Measurements from ENCODE around the gene AAMP. TPM values are rescaled to one million over a fixed set of nuclear protein-coding genes. Genes with fewer than 3 reads are reported as not detected.
A peak's percentile ranks its signal among the peaks of the same experiment; 100 is the strongest.

The AAMP gene
- total RNA-seq, 1 donor from 2014 or later, result 82.2 TPM

GRCh38 chr2:218296847-218297246, 26.9 kb upstream of the AAMP start:
- H3K27ac Mint-ChIP-seq, result peak overlapping the region; percentile 48
- DNase-seq (ENCODE audit: extremely low spot score, unreplicated experiment), result no peak
- no peak overlapping the region for H3K4me3 Mint-ChIP-seq
- no peaks in the 10 kb centered on the region for H3K9me3 Mint-ChIP-seq
- no peaks in the 10 kb centered on the region for H3K36me3 Mint-ChIP-seq
- H3K4me1 Mint-ChIP-seq (ENCODE audit: unreplicated experiment), result peaks cover 33% of the 10 kb centered on the region
- peak; percentile 19 for TF ChIP-seq CTCF (conservative IDR thresholded peaks at IDR 0.05)
- no peaks in the 10 kb centered on the region for H3K27me3 Mint-ChIP-seq

- no peak for TF ChIP-seq CTCF (conservative IDR thresholded peaks at IDR 0.05)
- peaks cover 29% of the 10 kb centered on the region for H3K4me1 Mint-ChIP-seq (ENCODE audit: unreplicated experiment)
- DNase-seq (ENCODE audit: extremely low spot score, unreplicated experiment), result no peak
- H3K4me3 Mint-ChIP-seq, result no peak overlapping the region
- peak overlapping the region; percentile 48 for H3K27ac Mint-ChIP-seq
- no peaks in the 10 kb centered on the region for H3K27me3 Mint-ChIP-seq
- H3K36me3 Mint-ChIP-seq, result no peaks in the 10 kb centered on the region
- H3K9me3 Mint-ChIP-seq, result no peaks in the 10 kb centered on the region
Measured at GRCh38 chr2:218296200-218296599, 26.3 kb upstream of the AAMP start.

GRCh38 chr2:218295029-218295428, 25.1 kb upstream of the AAMP start:
- no peak for DNase-seq (ENCODE audit: extremely low spot score, unreplicated experiment)
- Mint-ChIP-seq H3K4me1 (ENCODE audit: unreplicated experiment) (peaks cover 37% of the 10 kb centered on the region), H3K9me3 (no peaks in the 10 kb centered on the region), H3K4me3 (peak overlapping the region; percentile 75), H3K27me3 (no peaks in the 10 kb centered on the region), H3K27ac (peak overlapping the region; percentile 97), H3K36me3 (no peaks in the 10 kb centered on the region)
- no peak for TF ChIP-seq CTCF (conservative IDR thresholded peaks at IDR 0.05)

GRCh38 chr2:218294430-218295022, 24.6 kb upstream of the AAMP start:
- H3K36me3 Mint-ChIP-seq, result no peaks in the 10 kb centered on the region
- H3K9me3 Mint-ChIP-seq, result no peaks in the 10 kb centered on the region
- H3K4me1 Mint-ChIP-seq (ENCODE audit: unreplicated experiment), result peaks cover 42% of the 10 kb centered on the region
- TF ChIP-seq CTCF (conservative IDR thresholded peaks at IDR 0.05), result no peak
- DNase-seq (ENCODE audit: extremely low spot score, unreplicated experiment), result no peak
- H3K4me3 Mint-ChIP-seq, result peak overlapping the region; percentile 75
- H3K27ac Mint-ChIP-seq, result peak overlapping the region; percentile 97
- H3K27me3 Mint-ChIP-seq, result no peaks in the 10 kb centered on the region

- peak overlapping the region; percentile 97 for H3K27ac Mint-ChIP-seq
- no peak for DNase-seq (ENCODE audit: extremely low spot score, unreplicated experiment)
- no peaks in the 10 kb centered on the region for H3K9me3 Mint-ChIP-seq
- peak overlapping the region; percentile 86 for H3K4me3 Mint-ChIP-seq
- peaks cover 42% of the 10 kb centered on the region for H3K4me1 Mint-ChIP-seq (ENCODE audit: unreplicated experiment)
- H3K36me3 Mint-ChIP-seq, result no peaks in the 10 kb centered on the region
- TF ChIP-seq CTCF (conservative IDR thresholded peaks at IDR 0.05), result no peak
- H3K27me3 Mint-ChIP-seq, result no peaks in the 10 kb centered on the region
Measured at GRCh38 chr2:218293715-218294429, 23.9 kb upstream of the AAMP start.
